Common myeloid progenitor, CD34-positive (primary cell): ENCODE data around the gene ZNF573.
A peak's percentile ranks its signal among the peaks of the same experiment; 100 is the strongest.
"Not testable (repeated sequence)": the region's sequence is repeated elsewhere in the genome, so short reads cannot be mapped to it uniquely, and the experiment has no call there.

Source experiments
- CTCF ChIA-PET: fragments of 350-600 bp; sonication (Branson Sonifier 250); formaldehyde crosslinking; loops from one replicate; lab custom pipeline; 2021; ENCODE audit warnings: antibody characterized with exemption; lab: Charles Lee
- POLR2A ChIA-PET: fragments of 350-600 bp; sonication (Branson Sonifier 250); formaldehyde crosslinking; loops from one replicate; lab custom pipeline; 2021; ENCODE audit warnings: antibody characterized with exemption; lab: Charles Lee
- DNase-seq, 3 donors: peaks; one replicate each; pipeline versions ENCODE4 v3.0.0 to v3.0.0-alpha.2; 2013
- H3K27ac ChIP-seq, 2 experiments: 1 replicate in 1 of 2; 2 replicates in 1 of 2; pipeline ENCODE4 v1.7.0; 2013; ENCODE audit warnings: inconsistent platforms in 2 of 2, low read length in 2 of 2, mild to moderate bottlenecking in 2 of 2, low read depth in 1 of 2, moderate library complexity in 1 of 2; ENCODE audit not compliant: severe bottlenecking in 2 of 2, insufficient read depth in 1 of 2, poor library complexity in 1 of 2
- H3K27me3 ChIP-seq, 5 experiments: replicated peaks in 2 of 5; 1 replicate in 3 of 5; 2 replicates in 2 of 5; pipeline versions ENCODE4 v1.6.1 to v1.7.0; 2013; ENCODE audit warnings: low read length in 4 of 5, mild to moderate bottlenecking in 2 of 5, moderate library complexity in 2 of 5, inconsistent platforms in 1 of 5; ENCODE audit not compliant: insufficient read depth in 5 of 5, control insufficient read depth in 4 of 5
- H3K36me3 ChIP-seq, 4 experiments: 1 replicate in 2 of 4; 2 replicates in 2 of 4; pipeline versions ENCODE4 v1.6.1 to v1.7.0; 2013; ENCODE audit warnings: low read length in 3 of 4, control low read depth in 1 of 4, mild to moderate bottlenecking in 1 of 4; ENCODE audit not compliant: control insufficient read depth in 4 of 4, insufficient read depth in 4 of 4
- H3K4me1 ChIP-seq, 4 experiments: 1 replicate in 3 of 4; 2 replicates in 1 of 4; pipeline versions ENCODE4 v1.6.1 to v1.7.1; 2013; ENCODE audit warnings: low read length in 3 of 4, mild to moderate bottlenecking in 3 of 4, control low read depth in 1 of 4, inconsistent platforms in 1 of 4, moderate library complexity in 1 of 4; ENCODE audit not compliant: control insufficient read depth in 4 of 4, insufficient read depth in 4 of 4; ENCODE audit errors: control extremely low read depth in 1 of 4
- H3K4me3 ChIP-seq, 7 experiments: 1 replicate in 4 of 7; 2 replicates in 3 of 7; pipeline versions ENCODE4 v1.5.1 to v1.7.0; 2013; ENCODE audit warnings: mild to moderate bottlenecking in 7 of 7, low read length in 6 of 7, moderate library complexity in 6 of 7, inconsistent platforms in 2 of 7, low read depth in 2 of 7, control low read depth in 1 of 7; ENCODE audit not compliant: insufficient read depth in 4 of 7, control insufficient read depth in 1 of 7; ENCODE audit errors: extremely low read depth in 1 of 7
- H3K9me3 ChIP-seq, 5 experiments: 1 replicate in 4 of 5; 2 replicates in 1 of 5; pipeline versions ENCODE4 v1.6.1 to v1.7.1; 2013; ENCODE audit warnings: low read length in 4 of 5, mild to moderate bottlenecking in 2 of 5, inconsistent platforms in 1 of 5, low read depth in 1 of 5, moderate library complexity in 1 of 5; ENCODE audit not compliant: control insufficient read depth in 4 of 5, insufficient read depth in 2 of 5; ENCODE audit errors: control extremely low read depth in 1 of 5
- WGBS: methylation state at CpG from one replicate; pipeline ENCODE4 v1.1.5; 2013; ENCODE audit not compliant: insufficient coverage; 5-methylcytosine and 5-hydroxymethylcytosine counted together

ZNF573 gene

DNA sequence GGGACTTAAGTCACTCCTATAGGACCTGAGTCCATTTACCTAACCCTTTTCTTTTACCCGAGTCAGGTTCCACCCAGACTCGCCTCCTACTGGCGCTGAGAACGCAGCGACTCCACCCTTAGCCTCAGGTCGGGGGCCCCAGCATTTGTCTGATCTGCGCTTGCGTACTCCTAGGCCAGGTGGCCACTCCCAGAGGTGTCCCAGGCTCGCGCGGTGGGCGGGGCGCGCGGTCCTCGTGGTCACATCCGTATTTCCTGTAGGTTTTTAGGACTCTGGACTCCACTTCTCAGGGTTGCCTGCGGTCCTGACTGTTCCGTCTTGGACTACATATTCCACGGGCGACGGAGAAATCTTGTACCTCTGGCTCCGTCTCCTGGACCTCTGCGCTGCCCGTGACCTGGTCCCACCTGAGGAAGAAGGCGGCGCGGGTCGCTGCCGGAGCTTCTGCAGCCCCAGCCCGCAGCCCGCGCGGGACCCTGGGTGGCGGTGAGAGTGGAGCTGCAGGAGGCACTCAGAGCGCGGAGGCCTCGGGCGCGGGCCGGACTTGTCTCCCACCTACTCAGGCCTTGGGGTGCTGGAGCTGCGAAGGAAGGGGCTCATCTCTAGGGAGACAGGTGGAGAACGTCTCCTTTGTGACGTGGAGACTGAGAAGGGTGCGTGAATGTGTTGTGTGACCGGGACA is 11.0 kb upstream of the ZNF573 start:
- 55% methylated on average over 45 of the region's 46 CpGs for WGBS
- H3K4me1 ChIP-seq, result no peaks in the 10 kb centered on the region
- CTCF ChIA-PET, result no interaction called here
- no peak overlapping the region for H3K4me3 ChIP-seq
- no peaks in the 10 kb centered on the region for H3K36me3 ChIP-seq
- POLR2A ChIA-PET, result no interaction called here
- DNase-seq, result no peak
- no peaks in the 10 kb centered on the region for H3K27me3 ChIP-seq
- H3K27ac ChIP-seq, result no peak overlapping the region
- peaks cover 5 to 43% (median 28%) of the 10 kb centered on the region in 5 experiments for H3K9me3 ChIP-seq

- Histone ChIP-seq H3K4me1 (peaks cover 0 to 16% (median 10%) of the 10 kb centered on the region in 4 experiments), H3K36me3 (peaks cover 0 to 12% (median 1%) of the 10 kb centered on the region in 4 experiments), H3K4me3 (peak overlapping the region; percentile 76 to 100 (median 89)), H3K9me3 (peaks cover under 1 to 38% (median 8%) of the 10 kb centered on the region in 5 experiments), H3K27me3 (no peaks in the 10 kb centered on the region), H3K27ac (peak overlapping the region; percentile 77 to 88)
- no peak for DNase-seq
- ChIA-PET CTCF (no interaction called here), POLR2A (no interaction called here)
- WGBS, result 7% methylated on average over 3 of the region's 7 CpGs
Observed at GRCh38 chr19:37778613-37779126, 716 bp downstream of the ZNF573 start.

DNA sequence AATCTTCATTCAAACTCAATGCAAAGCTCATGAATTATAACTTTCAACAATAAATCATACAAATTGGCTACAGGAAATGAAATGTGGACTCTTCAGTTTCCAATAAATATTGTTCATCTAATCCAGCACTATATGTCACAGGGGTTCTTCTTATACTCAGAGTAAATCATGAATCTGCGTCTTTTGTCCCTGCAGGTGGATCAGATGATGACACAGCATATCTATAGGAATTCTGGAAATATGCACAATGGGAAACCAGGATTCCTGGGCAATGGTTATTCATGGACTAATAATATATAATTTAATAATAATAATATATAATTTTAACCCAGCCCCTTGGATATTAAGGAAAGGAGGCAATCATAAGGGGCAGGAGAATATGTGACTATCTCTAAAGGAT is 8.4 kb downstream of the ZNF573 start:
- no CpG with 5 or more reads among the region's 1 CpG for WGBS
- CTCF ChIA-PET, result no interaction called here
- H3K36me3 ChIP-seq, result peaks cover 31 to 82% (median 32%) of the 10 kb centered on the region in 4 experiments
- no peaks in the 10 kb centered on the region for H3K4me1 ChIP-seq
- POLR2A ChIA-PET, result no interaction called here
- no peak overlapping the region for H3K27ac ChIP-seq
- no peak for DNase-seq
- peaks cover 7 to 53% (median 10%) of the 10 kb centered on the region in 5 experiments for H3K9me3 ChIP-seq
- H3K27me3 ChIP-seq, result no peaks in the 10 kb centered on the region
- H3K4me3 ChIP-seq, result no peak overlapping the region

GRCh38 chr19:37763488-37763887 is 15.9 kb downstream of the ZNF573 start:
- Histone ChIP-seq H3K36me3 (peaks cover 20 to 73% (median 33%) of the 10 kb centered on the region in 4 experiments), H3K27me3 (no peaks in the 10 kb centered on the region), H3K4me1 (no peaks in the 10 kb centered on the region), H3K4me3 (no peak overlapping the region), H3K27ac (no peak overlapping the region), H3K9me3 (peaks cover 1 to 30% (median 8%) of the 10 kb centered on the region in 5 experiments)
- WGBS, result 80% methylated on average over 1 of the region's 1 CpG
- POLR2A ChIA-PET, result no interaction called here
- CTCF ChIA-PET, result no interaction called here
- DNase-seq, result no peak

DNA sequence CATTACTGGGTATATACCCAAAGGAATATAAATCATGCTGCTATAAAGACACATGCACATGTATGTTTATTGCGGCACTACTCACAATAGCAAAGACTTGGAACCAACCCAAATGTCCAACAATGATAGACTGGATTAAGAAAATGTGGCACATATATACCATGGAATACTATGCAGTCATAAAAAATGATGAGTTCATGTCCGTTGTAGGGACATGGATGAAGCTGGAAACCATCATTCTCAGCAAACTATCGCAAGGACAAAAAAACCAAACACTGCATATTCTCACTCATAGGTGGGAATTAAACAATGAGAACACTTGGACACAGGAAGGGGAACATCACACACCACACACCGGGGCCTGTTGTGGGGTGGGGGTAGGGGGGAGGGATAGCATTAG is 21.7 kb downstream of the ZNF573 start:
- DNase-seq, H3K4me1 ChIP-seq, POLR2A ChIA-PET, H3K27ac ChIP-seq, H3K4me3 ChIP-seq, H3K27me3 ChIP-seq, CTCF ChIA-PET: not testable (repeated sequence)
- Histone ChIP-seq H3K9me3 (peaks cover 0 to 29% (median 9%) of the 10 kb centered on the region in 5 experiments), H3K36me3 (peaks cover 11 to 59% (median 16%) of the 10 kb centered on the region in 4 experiments)
- no CpG with 5 or more reads among the region's 4 CpGs for WGBS

DNA sequence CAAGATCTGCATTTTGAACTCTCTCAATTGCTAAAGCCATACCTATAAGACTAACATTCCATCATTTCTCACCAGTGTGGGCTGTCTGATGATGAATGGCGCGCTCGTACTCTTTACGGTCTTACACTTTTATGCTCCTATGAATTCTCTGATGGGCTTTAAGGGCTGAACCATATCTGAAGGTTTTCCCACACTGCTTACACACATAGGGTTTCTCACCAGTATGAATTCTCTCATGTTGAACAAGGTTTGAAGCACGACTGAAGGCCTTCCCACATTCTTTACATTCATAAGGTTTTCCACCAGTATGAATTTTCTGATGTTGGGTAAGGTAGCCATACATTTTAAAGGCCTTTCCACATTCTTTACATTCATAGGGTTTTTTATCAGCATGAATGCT is 41.0 kb downstream of the ZNF573 start:
- Histone ChIP-seq H3K27ac (no peak overlapping the region), H3K4me3 (no peak overlapping the region), H3K36me3 (peaks cover 23 to 69% (median 27%) of the 10 kb centered on the region in 4 experiments), H3K9me3 (peaks cover 26 to 77% (median 54%) of the 10 kb centered on the region in 5 experiments), H3K4me1 (no peaks in the 10 kb centered on the region), H3K27me3 (no peaks in the 10 kb centered on the region)
- ChIA-PET CTCF (no interaction called here), POLR2A (no interaction called here)
- DNase-seq, result peak in 1 of 3 donors; percentile 16
- WGBS, result no CpG with 5 or more reads among the region's 5 CpGs

DNA sequence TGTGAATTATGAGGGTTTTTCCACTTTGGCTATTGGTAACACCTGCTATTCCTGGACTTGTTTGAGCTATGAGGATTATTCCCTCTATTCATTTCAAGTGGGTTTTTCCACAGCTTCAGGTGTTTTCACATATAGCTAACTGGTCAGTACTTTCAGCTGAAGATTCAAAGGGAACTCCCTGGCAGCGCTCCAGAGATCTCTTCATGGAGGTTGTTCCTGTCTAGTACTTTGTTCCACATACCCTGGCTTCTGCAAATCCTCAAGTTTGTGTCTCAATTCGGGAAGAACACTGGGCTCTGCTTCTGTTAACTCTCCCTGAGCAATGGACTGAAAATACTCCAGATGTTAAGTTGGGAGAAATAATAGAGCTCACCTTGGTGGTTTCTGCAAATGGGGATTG is 54.2 kb downstream of the ZNF573 start:
- Histone ChIP-seq H3K36me3 (peaks cover 0 to 2% (median 0%) of the 10 kb centered on the region in 4 experiments), H3K4me1 (no peaks in the 10 kb centered on the region), H3K9me3 (peaks cover 0 to 8% (median 7%) of the 10 kb centered on the region in 5 experiments), H3K27ac (no peak overlapping the region), H3K4me3 (no peak overlapping the region), H3K27me3 (no peaks in the 10 kb centered on the region)
- POLR2A ChIA-PET, result no interaction called here
- CTCF ChIA-PET, result interaction anchor here (0.5 kb wide), 1 partner anchor 65 kb away, joined by 3 read pairs; no protein-coding TSS in a partner anchor
- 100% methylated on average over 1 of the region's 2 CpGs for WGBS
- DNase-seq, result no peak
